ENCODE measurements around the gene MAN2A1.

MAN2A1 gene

DNA sequence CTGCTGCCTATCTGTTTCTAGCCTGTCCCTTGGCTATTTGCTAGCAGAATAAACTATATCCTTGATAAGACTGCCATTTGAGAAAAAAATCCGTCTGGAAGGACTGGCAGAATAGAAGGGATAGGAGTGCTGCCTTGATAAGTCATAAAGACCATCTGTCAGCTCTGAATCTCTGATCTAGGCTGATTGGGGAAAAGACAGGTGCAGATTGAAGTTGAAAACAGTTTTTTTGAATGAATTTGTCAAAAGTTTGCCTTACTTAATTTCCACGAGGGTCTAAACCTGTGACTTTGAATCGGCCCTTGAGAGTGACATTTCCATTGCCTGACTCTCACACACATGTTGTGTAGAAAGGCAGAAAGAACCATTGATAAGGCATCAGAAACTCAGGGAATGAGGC is 218.6 kb downstream of the MAN2A1 start:
- DNase-seq, result no peak
- H2AFZ ChIP-seq (ENCODE audit: low read length), result no peak overlapping the region
- H3F3A ChIP-seq (ENCODE audit: insufficient read depth, low read length), result no peaks in the 10 kb centered on the region
- H3K4me1 ChIP-seq (ENCODE audit: low read length), result peaks cover 18% of the 10 kb centered on the region
- H3K4me3 ChIP-seq (ENCODE audit: low read length), result no peak overlapping the region
- no peaks in the 10 kb centered on the region for H3K9me2 ChIP-seq (replicated peaks; ENCODE audit: insufficient read depth, low read length)
- H3K27ac ChIP-seq (ENCODE audit: low read length), result no peak overlapping the region
- no peak overlapping the region for H3K4me2 ChIP-seq (ENCODE audit: low read depth, low read length)
- no peaks in the 10 kb centered on the region for H4K20me1 ChIP-seq (ENCODE audit: insufficient read depth, low read length)
- H3K27me3 ChIP-seq (replicated peaks; ENCODE audit: insufficient read depth, low read length), result no peaks in the 10 kb centered on the region
- no peaks in the 10 kb centered on the region for H3K79me2 ChIP-seq (ENCODE audit: low read length)
- H3K9ac ChIP-seq (ENCODE audit: low read length), result no peak overlapping the region
- no peaks in the 10 kb centered on the region for H3K36me3 ChIP-seq (replicated peaks; ENCODE audit: insufficient read depth, low read length)
- TF ChIP-seq EZH2phosphoT487 (IDR thresholded peaks at IDR 0.05; ENCODE audit: low read length) (no peak), EZH2 (optimal IDR thresholded peaks at IDR 0.05; ENCODE audit: low read depth, low read length) (no peak)
- TF ChIP-seq, protein P1, sequence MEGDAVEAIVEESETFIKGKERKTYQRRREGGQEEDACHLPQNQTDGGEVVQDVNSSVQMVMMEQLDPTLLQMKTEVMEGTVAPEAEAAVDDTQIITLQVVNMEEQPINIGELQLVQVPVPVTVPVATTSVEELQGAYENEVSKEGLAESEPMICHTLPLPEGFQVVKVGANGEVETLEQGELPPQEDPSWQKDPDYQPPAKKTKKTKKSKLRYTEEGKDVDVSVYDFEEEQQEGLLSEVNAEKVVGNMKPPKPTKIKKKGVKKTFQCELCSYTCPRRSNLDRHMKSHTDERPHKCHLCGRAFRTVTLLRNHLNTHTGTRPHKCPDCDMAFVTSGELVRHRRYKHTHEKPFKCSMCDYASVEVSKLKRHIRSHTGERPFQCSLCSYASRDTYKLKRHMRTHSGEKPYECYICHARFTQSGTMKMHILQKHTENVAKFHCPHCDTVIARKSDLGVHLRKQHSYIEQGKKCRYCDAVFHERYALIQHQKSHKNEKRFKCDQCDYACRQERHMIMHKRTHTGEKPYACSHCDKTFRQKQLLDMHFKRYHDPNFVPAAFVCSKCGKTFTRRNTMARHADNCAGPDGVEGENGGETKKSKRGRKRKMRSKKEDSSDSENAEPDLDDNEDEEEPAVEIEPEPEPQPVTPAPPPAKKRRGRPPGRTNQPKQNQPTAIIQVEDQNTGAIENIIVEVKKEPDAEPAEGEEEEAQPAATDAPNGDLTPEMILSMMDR (IDR thresholded peaks at IDR 0.05; ENCODE audit: low read length), result no peak
- no peaks in the 10 kb centered on the region for H3K9me3 ChIP-seq (replicated peaks; ENCODE audit: insufficient read depth, low read length)

GRCh38 chr5:109910874-109911273 is 221.1 kb downstream of the MAN2A1 start:
- Histone ChIP-seq H3K9me2 (replicated peaks; ENCODE audit: insufficient read depth, low read length) (no peaks in the 10 kb centered on the region), H3K4me2 (ENCODE audit: low read depth, low read length) (no peak overlapping the region), H3K27me3 (replicated peaks; ENCODE audit: insufficient read depth, low read length) (no peaks in the 10 kb centered on the region), H3K79me2 (ENCODE audit: low read length) (no peaks in the 10 kb centered on the region), H3F3A (ENCODE audit: insufficient read depth, low read length) (no peaks in the 10 kb centered on the region), H3K27ac (ENCODE audit: low read length) (no peak overlapping the region), H3K9ac (ENCODE audit: low read length) (no peak overlapping the region), H3K36me3 (replicated peaks; ENCODE audit: insufficient read depth, low read length) (no peaks in the 10 kb centered on the region), H4K20me1 (ENCODE audit: insufficient read depth, low read length) (no peaks in the 10 kb centered on the region), H3K4me3 (ENCODE audit: low read length) (no peak overlapping the region), H3K4me1 (ENCODE audit: low read length) (peaks cover 19% of the 10 kb centered on the region), H3K9me3 (replicated peaks; ENCODE audit: insufficient read depth, low read length) (no peaks in the 10 kb centered on the region), H2AFZ (ENCODE audit: low read length) (no peak overlapping the region)
- DNase-seq, result no peak
- TF ChIP-seq EZH2 (optimal IDR thresholded peaks at IDR 0.05; ENCODE audit: low read depth, low read length), result no peak
- TF ChIP-seq, protein P1 (IDR thresholded peaks at IDR 0.05; ENCODE audit: low read length), result no peak
- TF ChIP-seq EZH2phosphoT487 (IDR thresholded peaks at IDR 0.05; ENCODE audit: low read length), result no peak

GRCh38 chr5:109911731-109912130 is 222.0 kb downstream of the MAN2A1 start:
- no peak overlapping the region for H3K9ac ChIP-seq (ENCODE audit: low read length)
- H3K27me3 ChIP-seq (replicated peaks; ENCODE audit: insufficient read depth, low read length), result no peaks in the 10 kb centered on the region
- H3K27ac ChIP-seq (ENCODE audit: low read length), result no peak overlapping the region
- no peaks in the 10 kb centered on the region for H3K36me3 ChIP-seq (replicated peaks; ENCODE audit: insufficient read depth, low read length)
- H2AFZ ChIP-seq (ENCODE audit: low read length), result no peak overlapping the region
- TF ChIP-seq EZH2phosphoT487 (IDR thresholded peaks at IDR 0.05; ENCODE audit: low read length), result no peak
- TF ChIP-seq EZH2 (optimal IDR thresholded peaks at IDR 0.05; ENCODE audit: low read depth, low read length), result no peak
- TF ChIP-seq, protein P1 (IDR thresholded peaks at IDR 0.05; ENCODE audit: low read length), result no peak
- H3F3A ChIP-seq (ENCODE audit: insufficient read depth, low read length), result peaks cover 6% of the 10 kb centered on the region; the same call in 1 of the 2 replicates
- no peaks in the 10 kb centered on the region for H4K20me1 ChIP-seq (ENCODE audit: insufficient read depth, low read length)
- H3K4me3 ChIP-seq (ENCODE audit: low read length), result no peak overlapping the region
- no peaks in the 10 kb centered on the region for H3K79me2 ChIP-seq (ENCODE audit: low read length)
- no peaks in the 10 kb centered on the region for H3K9me3 ChIP-seq (replicated peaks; ENCODE audit: insufficient read depth, low read length)
- no peaks in the 10 kb centered on the region for H3K9me2 ChIP-seq (replicated peaks; ENCODE audit: insufficient read depth, low read length)
- peaks cover 27% of the 10 kb centered on the region for H3K4me1 ChIP-seq (ENCODE audit: low read length)
- DNase-seq, result no peak
- no peak overlapping the region for H3K4me2 ChIP-seq (ENCODE audit: low read depth, low read length)

Data from MM.1S (cell line).